NK-92 (cell line): ENCODE data around the gene XDH.

Experiments used
- DNase-seq: peaks from one replicate; lab custom pipeline; 2025; ENCODE audit not compliant: unreplicated experiment; lab: John Stamatoyannopoulos, UW

XDH gene

GRCh38 chr2:31286961-31287550, 127.5 kb downstream of the XDH start:
- no peak for DNase-seq

GRCh38 chr2:31286230-31286629, 128.3 kb downstream of the XDH start:
- DNase-seq, result no peak
